Fibroblast of skin of right biceps (primary cell): Measurements from ENCODE around the gene TMPRSS9.
A peak's percentile ranks its signal among the peaks of the same experiment; 100 is the strongest.
"Not testable (repeated sequence)": the region's sequence is repeated elsewhere in the genome, so short reads cannot be mapped to it uniquely, and the experiment has no call there.

Experiments used
- DNase-seq: peaks from one replicate; pipeline ENCODE4 v3.0.0-alpha.2; 2013

Gene TMPRSS9

DNA sequence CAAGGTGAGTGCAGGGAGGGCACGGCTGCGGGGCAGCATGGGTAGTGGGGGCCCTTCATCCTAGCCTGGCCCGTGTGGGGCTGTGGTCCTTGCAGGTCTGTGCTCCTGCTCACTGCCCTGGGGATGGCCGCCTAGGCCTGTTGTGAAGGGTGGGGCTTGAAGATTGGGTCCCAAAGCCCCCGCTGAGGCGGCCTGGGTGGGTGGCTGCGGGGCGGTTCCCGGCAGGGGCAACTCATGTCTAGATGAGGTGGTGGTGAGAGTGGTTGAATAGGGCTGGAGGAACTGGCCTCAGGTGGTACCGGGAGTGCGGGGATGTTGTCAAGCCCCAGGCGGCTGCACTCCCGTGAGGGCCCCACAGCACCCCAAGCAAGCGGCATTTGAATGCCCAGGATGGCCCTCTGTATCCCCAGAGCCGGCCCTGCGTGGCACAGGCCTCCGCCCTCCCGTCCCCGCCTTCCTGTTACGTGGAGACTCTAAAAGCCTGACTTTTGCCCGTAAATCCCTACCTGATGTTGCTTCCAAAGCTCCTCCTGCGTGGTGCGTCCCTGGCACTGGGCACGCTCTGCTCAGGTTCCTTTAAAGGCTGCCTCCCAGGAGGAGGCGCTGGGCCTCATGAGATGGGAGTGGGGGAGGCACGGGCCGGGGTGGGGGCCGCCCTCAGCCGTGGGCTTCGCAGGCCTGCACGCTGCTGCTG, 16.6 kb upstream of the TMPRSS9 start:
- DNase-seq, result no peak

GRCh38 chr19:2344381-2344870, 15.6 kb upstream of the TMPRSS9 start:
- no peak for DNase-seq

DNA sequence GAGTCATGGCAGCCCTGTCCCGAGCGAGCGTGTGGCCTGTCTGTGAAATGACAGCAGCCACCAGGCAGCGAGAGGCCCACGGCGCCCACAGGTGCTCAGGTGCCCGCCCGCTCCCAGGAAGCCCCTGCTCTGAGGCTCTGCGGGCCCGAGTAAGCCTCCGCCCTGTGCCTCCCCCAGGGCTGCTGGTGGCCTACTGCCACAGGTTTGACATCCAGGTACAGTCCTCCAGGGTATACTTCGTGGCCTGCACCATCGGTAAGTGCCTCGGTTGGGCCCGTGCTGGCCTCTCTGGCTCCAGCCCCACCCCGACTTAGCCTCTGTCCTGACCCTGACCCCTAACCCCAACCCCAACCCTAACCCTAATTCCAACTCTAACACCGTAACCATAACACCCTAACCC, 15.0 kb upstream of the TMPRSS9 start:
- DNase-seq, result no peak

GRCh38 chr19:2345794-2346663, 14.0 kb upstream of the TMPRSS9 start:
- no peak for DNase-seq

- not testable (repeated sequence) for DNase-seq
Measured at GRCh38 chr19:2349818-2350217, 10.2 kb upstream of the TMPRSS9 start.

DNA sequence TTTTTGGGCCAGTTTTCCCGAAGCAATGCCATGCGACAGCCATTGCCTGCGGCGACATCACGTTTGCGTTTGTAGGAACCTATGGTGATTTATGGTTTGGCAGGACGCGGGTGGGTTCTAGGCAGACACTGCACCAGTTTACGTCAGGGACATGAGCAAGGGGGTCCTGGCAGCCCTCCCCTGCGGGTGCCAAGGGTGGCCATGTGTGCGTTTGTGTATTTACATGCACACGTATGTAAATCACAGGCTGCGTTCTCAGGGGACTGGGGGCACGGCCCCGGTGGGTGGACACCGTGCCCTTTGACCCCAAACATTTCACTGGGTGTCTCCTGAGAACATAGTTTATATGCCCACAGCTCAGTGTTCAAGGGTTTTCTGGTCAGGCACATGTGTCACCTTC, 9.4 kb upstream of the TMPRSS9 start:
- DNase-seq, result no peak

DNA sequence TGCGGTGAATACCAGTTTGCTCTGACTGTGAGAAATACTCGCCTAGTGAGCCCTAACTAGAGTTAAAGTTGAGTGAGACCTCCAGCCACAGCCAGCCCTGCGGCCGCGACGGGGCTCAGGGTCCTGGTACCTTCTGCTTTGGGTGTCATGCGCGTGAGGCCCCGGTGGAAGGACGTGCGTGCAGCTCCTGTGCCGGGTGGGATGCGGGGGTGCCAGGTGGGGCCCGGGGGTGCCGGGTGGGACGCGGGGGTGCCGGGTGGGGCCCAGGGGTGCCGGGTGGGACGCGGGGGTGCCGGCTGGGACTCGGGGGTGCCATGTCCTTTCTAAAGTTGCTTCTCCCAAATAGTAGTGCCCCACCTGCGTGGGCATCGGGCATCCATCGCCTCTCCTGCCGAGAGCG, 8.5 kb upstream of the TMPRSS9 start:
- no peak for DNase-seq

GRCh38 chr19:2352121-2352520, 7.9 kb upstream of the TMPRSS9 start:
- no peak for DNase-seq

GRCh38 chr19:2353159-2353886, 6.7 kb upstream of the TMPRSS9 start:
- no peak for DNase-seq

DNA sequence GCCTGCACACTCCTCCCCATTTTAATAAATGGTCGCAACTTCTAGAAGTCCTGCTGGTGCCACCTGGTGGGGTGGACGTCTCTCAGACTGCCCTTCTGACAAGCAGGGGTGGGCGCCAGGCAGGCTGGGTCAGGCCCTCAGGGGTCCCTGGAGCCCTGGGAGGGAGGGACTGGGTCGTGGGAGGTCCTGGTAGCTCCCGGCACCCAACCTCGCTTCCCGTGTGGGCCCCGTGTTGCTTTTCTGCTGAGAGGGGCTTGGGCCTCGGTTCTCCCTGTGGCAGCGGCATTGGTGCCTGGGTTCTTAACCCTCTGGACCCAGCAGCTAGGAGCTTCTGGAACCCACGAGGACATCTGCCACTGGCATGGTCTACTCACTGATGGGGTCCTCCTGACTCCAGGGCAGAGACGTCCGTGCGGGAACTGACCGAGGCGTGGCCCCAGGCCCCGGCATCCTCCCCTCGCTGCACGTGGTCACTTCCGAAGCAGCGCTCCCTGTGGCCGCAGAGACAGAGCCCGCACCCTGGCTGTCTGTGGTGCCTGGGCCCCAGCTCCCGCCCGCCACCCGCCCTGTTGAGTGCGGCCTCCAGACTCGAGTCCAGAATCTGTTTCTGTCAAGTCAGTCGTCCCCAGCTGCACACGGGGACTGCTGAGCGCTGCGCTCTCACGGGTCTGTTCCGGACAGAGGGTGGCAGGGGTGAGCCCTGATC, 6.0 kb upstream of the TMPRSS9 start:
- DNase-seq, result no peak

DNA sequence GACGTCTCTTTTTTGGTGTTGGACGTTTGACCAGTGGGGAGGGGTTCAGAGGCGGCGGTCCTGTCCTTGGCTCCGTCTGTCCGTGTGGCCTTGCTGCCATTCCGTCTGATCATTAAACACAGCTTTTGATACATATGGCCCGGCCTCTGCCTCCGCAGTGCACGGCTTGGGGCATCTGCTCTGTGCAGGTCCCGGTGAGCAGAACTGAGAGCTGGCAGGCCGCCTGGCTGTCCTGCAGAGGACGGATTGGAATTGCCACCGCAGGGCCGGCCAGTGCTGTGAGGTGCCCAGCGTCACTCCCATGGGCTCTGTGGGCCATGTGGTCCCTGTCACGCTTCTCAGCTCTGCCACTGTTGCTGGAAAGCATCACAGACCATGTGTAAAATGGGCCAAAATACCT, 5.4 kb upstream of the TMPRSS9 start:
- DNase-seq, result no peak

GRCh38 chr19:2355168-2356035, 4.7 kb upstream of the TMPRSS9 start:
- peak; percentile 44 for DNase-seq

- no peak for DNase-seq
Measured at GRCh38 chr19:2356036-2356646, 3.9 kb upstream of the TMPRSS9 start.

- no peak for DNase-seq
Measured at GRCh38 chr19:2357279-2358206, 2.5 kb upstream of the TMPRSS9 start.

DNA sequence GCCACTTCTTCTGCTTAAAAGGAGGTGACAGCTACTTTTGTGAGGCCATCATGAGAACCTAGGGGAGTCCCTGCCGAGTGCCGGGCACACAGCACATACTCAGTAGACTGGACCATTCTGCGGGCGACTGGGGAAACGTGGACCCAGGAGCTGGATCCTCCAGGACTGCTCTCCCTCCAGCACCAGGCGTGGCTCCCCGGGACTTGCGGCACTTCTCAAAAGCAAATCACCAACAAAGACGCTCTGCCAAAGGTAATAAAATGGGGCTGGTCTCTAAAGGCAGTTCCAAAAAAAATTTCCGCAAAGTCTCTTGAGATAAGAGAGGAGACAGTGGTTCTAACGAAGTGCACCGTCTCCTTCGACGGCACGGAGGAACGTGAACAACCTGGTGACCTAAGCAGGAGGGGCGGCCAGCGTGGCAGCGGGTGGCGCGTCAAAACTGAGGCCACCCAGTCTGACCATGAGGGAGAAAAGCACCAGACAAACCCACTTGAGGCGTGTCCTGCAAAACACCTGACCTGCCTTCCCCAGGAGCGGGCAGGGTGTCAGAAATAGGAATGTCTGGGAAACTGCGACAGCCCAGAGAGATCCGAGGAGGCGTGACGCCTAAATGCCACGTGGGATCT, 1.4 kb upstream of the TMPRSS9 start:
- DNase-seq, result no peak

- no peak for DNase-seq
Measured at GRCh38 chr19:2360833-2361232, 768 bp downstream of the TMPRSS9 start.

GRCh38 chr19:2361246-2362045, 1.4 kb downstream of the TMPRSS9 start:
- DNase-seq, result no peak

DNA sequence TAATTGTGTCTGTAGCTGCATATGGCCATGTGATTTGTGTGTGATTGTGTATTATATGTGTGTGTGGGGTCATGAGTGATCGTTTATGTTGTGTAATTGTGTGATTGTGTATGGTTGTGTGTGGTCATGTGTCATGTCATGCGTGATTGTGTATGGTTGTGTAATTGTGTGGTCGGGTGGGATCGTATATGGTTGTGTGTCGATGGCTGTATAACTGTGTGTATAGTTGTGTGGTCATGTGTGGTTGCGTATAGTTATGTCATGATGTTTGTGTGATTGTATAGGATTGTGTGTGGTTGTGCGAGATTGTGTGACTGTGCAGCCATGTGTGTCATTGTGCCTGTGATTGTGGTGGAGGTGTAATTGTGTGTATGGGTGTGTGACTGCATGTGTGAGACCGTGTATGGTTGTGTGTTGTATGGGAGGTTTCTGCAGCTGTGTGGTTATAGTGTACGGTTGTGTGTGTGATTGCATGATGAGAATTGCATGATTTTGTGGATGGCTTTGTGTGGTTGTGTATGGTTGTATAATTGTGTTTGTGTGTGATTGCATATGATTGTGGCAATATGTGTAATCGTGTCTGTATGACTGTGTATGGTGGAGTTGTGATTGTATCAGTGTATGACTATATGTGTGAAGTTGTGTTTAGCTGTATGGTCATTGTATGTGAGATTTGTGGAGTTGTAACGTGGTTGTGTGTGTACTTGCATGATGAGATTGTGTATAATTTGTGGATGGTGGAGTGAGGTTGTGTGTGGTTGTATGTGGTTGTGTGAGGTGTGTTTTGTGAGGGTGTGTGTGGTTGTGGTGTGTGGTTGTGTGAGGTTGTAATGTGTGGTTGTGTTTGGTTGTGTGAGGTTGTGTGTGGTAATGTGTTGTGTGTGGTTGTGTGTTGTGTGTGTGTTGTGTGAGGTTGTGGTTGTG, 2.2 kb downstream of the TMPRSS9 start:
- no peak for DNase-seq
